Tibial artery (tissue), 4 donors: ENCODE measurements around the gene SUSD5.

Experiments
- DNase-seq, 2 donors: peaks; one replicate each; pipeline ENCODE4 v3.0.0-alpha.2; 2019
- H3K27ac ChIP-seq, 2 donors: fragments of 200-600 bp; sonication (generic) in 1 of 2; 1 replicate in 1 of 2; 2 replicates in 1 of 2; pipeline ENCODE4 v1.5.1; 2018 to 2019; ENCODE audit warnings: mild to moderate bottlenecking in 1 of 2
- H3K27me3 ChIP-seq, 2 donors: fragments of 200-600 bp; sonication (generic) in 1 of 2; one replicate each; pipeline versions ENCODE4 v1.5.1 to v1.6.0; 2016 to 2019
- H3K36me3 ChIP-seq, 3 donors: fragments of 200-600 bp; sonication (generic) in 2 of 3; one replicate each; pipeline ENCODE4 v1.5.1; 2016 to 2019; ENCODE audit warnings: mild to moderate bottlenecking in 2 of 3
- H3K4me1 ChIP-seq, 4 donors: fragments of 200-600 bp; sonication (generic) in 2 of 4; 1 replicate in 3 of 4; 2 replicates in 1 of 4; pipeline ENCODE4 v1.5.1; 2016 to 2019
- H3K4me3 ChIP-seq, 2 donors: fragments of 200-600 bp; sonication (generic) in 1 of 2; 1 replicate in 1 of 2; 2 replicates in 1 of 2; pipeline ENCODE4 v1.5.1; 2018 to 2019; ENCODE audit warnings: mild to moderate bottlenecking in 2 of 2
- H3K9me3 ChIP-seq, 3 donors: fragments of 200-600 bp; sonication (generic) in 1 of 3; one replicate each; pipeline ENCODE4 v1.5.1; 2016 to 2019
- CTCF ChIP-seq, 2 experiments: fragments of 200-600 bp in 1 of 2; fragments of 450-650 bp in 1 of 2; IDR thresholded peaks; one replicate each; pipeline ENCODE4 v1.5.1; 2017 to 2019; ENCODE audit warnings: antibody characterized with exemption in 2 of 2, mild to moderate bottlenecking in 1 of 2, moderate library complexity in 1 of 2
- intact Hi-C: fragments of 100-400 bp; cut with DNase I; formaldehyde crosslinking; loops from one replicate; pipeline ENCODE4 v1.15.0; 2023; ENCODE audit warnings: low total_unique reads

The SUSD5 gene

DNA sequence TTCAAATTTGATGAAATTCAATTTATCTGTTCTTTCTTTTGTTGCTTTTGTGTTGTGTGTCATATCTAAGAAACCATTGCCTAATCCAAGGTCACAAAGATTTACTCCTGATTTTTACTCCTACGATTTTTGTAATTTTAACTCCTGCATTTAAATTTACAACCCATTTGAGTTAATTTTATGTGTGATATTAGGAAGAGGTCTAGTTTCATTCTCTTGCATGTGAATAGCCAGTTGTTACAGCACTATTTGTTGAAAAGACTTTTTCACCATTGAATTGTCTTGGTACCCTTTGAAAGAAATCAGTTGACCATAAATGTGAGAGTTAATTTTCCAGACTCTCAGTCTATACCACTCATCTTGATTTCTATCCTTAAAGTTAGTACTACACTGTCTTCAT lies 80.9 kb downstream of the SUSD5 start:
- Histone ChIP-seq H3K27me3 (no peaks in the 10 kb centered on the region), H3K27ac (no peak overlapping the region), H3K36me3 (peaks cover 51 to 64% (median 59%) of the 10 kb centered on the region in 3 donors), H3K4me1 (peaks cover 0 to 13% (median 0%) of the 10 kb centered on the region in 4 donors), H3K9me3 (no peaks in the 10 kb centered on the region), H3K4me3 (no peak overlapping the region)
- DNase-seq, result no peak
- intact Hi-C loops, result no loop called here
- no peak for TF ChIP-seq CTCF (IDR thresholded peaks at IDR 0.05)

DNA sequence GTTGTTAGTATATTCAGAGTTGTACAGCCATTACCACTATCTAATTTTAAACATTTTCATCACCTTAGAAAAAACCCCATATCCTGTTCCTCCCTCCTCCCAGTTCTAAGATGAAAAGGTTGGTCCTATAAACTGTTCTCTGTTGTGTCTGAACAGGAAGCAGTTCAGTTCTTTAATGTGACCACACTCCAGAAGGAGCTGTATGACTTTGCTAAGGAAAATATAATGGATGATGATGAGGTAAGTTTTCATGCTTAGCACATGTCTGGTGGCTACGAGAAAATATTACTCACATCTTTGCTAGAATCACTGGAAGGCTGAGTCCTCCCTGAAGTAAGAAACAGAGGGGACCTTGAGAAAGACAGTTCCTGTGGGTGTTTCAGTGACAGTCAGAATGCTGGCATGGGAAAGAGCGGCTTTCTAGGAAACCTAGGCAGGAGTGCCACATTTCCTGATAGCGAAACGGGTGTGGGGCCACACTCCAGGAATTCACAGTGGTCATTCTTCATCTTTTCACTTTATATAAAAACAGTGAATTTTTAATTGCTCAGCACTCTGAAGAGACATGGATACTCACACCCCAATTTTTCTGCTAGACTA lies 84.5 kb downstream of the SUSD5 start:
- Histone ChIP-seq H3K27ac (peak overlapping the region in 1 of 2 donors; percentile 6), H3K27me3 (no peaks in the 10 kb centered on the region), H3K9me3 (no peaks in the 10 kb centered on the region), H3K4me1 (peaks cover 0 to 11% (median 0%) of the 10 kb centered on the region in 4 donors), H3K36me3 (peaks cover 55 to 69% (median 56%) of the 10 kb centered on the region in 3 donors), H3K4me3 (no peak overlapping the region)
- intact Hi-C loops, result no loop called here
- no peak for DNase-seq
- TF ChIP-seq CTCF (IDR thresholded peaks at IDR 0.05), result no peak

DNA sequence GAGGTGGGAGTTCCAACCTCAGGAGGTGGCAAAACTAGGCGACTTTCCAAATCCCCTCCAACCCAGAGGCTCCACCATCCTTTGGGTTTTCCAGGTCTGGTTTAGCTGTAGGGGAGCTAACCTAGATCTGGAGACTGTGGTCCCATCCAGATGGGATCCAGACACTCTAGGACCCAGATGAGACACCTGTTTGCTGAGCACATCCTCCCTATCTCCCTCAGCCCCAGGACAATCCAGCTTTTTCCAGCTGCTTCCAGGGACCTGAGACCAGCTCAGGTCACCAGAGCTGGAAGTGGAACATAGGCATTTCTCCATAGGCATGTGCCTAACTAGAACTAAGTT lies 86.6 kb downstream of the SUSD5 start:
- H3K36me3 ChIP-seq, result peaks cover 56 to 74% (median 63%) of the 10 kb centered on the region in 3 donors
- TF ChIP-seq CTCF (IDR thresholded peaks at IDR 0.05), result no peak
- intact Hi-C loops, result loop anchor here (1.0 kb wide), 1 partner anchor 240 kb away; no protein-coding TSS in a partner anchor
- no peak for DNase-seq
- H3K9me3 ChIP-seq, result no peaks in the 10 kb centered on the region
- peak overlapping the region; percentile 39 to 40 for H3K27ac ChIP-seq
- H3K4me3 ChIP-seq, result no peak overlapping the region
- peaks cover 0 to 11% (median 0%) of the 10 kb centered on the region in 4 donors for H3K4me1 ChIP-seq
- H3K27me3 ChIP-seq, result no peaks in the 10 kb centered on the region

DNA sequence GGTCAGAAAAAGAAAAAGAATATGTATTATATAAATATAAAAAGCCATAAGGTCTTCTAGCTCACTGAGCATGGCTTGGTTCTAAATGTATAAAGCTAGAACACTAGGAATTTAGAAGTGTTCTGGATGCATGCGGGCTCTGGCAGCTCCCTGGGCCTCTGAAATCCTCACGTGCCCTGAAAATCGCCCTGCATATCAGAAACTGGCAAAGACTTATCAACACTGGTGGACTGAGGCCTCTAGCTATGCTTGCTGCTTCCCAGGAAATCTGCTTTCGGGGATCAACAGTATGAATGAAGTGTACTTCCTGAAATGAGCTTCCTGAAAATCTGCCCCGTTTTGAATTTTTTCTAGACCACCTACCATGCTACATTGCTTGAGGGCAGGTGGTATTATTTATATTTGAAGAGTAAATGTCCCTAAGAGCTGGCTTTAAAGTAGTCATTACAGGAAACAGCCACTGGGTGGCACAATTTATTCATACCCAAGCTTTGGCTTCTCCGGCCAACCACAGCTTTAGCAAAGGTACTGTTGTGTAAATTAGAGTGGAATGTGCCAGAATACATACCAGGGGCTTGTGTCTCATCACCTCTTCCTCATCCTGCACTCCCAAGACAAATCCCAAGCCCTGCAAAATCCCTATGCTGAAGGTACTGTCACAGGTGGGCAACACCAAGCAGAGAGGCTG lies 87.1 kb downstream of the SUSD5 start:
- TF ChIP-seq CTCF (IDR thresholded peaks at IDR 0.05), result peak; percentile 73 to 79
- intact Hi-C loops, result loop anchor here (1.0 to 2.0 kb wide), 2 partner anchors 93 to 241 kb away; no protein-coding TSS in a partner anchor
- no peak for DNase-seq
- Histone ChIP-seq H3K27ac (peak overlapping the region; percentile 39 to 40), H3K4me3 (no peak overlapping the region), H3K4me1 (peaks cover 0 to 11% (median 0%) of the 10 kb centered on the region in 4 donors), H3K9me3 (no peaks in the 10 kb centered on the region), H3K27me3 (no peaks in the 10 kb centered on the region), H3K36me3 (peaks cover 52 to 74% (median 62%) of the 10 kb centered on the region in 3 donors)

DNA sequence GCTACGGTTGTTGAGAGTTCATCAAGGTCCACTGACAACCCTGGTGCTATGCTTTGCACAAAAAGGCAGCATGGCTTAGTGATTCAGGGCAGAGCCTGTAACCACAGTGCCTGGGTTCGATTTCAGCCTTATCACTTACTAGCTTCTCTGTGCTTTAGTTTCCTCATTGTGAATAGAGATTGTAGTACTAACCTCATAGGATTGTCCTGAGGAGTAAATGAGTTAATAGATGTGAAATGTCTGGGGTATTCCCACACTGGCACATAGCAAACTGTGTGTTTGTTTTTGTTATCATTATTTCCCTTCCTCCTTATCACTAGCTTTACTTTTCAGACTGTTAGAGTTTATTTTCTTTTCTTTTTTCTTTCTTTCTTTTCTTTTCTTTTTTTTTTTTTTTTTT lies 88.5 kb downstream of the SUSD5 start:
- Histone ChIP-seq H3K4me1 (peaks cover 0 to 11% (median 0%) of the 10 kb centered on the region in 4 donors), H3K9me3 (no peaks in the 10 kb centered on the region), H3K27me3 (no peaks in the 10 kb centered on the region), H3K4me3 (no peak overlapping the region), H3K27ac (no peak overlapping the region), H3K36me3 (peaks cover 51 to 74% (median 62%) of the 10 kb centered on the region in 3 donors)
- TF ChIP-seq CTCF (IDR thresholded peaks at IDR 0.05), result no peak
- intact Hi-C loops, result loop anchor here (2.0 kb wide), 1 partner anchor 95 kb away; no protein-coding TSS in a partner anchor
- DNase-seq, result no peak
